ENCODE data around the gene FADS1.

- TF ChIP-seq POLR2A (IDR thresholded peaks at IDR 0.05), result no peak
- no peak for TF ChIP-seq CTCF (IDR thresholded peaks at IDR 0.05)
These were observed 3.9 kb downstream of the FADS1 start for GRCh38 chr11:61812736-61813411.
